Astrocyte (in vitro differentiated cells and primary cell): ENCODE results near the gene PPP1R9A. TPM values are rescaled to one million over a fixed set of nuclear protein-coding genes. Genes with fewer than 3 reads are reported as not detected.

Experiments
- DNase-seq: peaks from one replicate; pipeline ENCODE4 v3.0.0-alpha.2; 2010; ENCODE audit warnings: low read depth
- FAIRE-seq: peaks from 2 replicates; lab custom pipeline; 2011; peaks lifted over from hg19 to GRCh38; lab: Jason Lieb, UNC
- H2AFZ ChIP-seq: 2 replicates; pipeline ENCODE4 v1.6.0; 2012; ENCODE audit warnings: low read depth, low read length, inconsistent platforms
- H3K27ac ChIP-seq: 2 replicates; pipeline ENCODE4 v1.5.1; 2011; ENCODE audit warnings: low read depth, low read length, inconsistent platforms
- H3K27me3 ChIP-seq: 2 replicates; pipeline ENCODE4 v1.6.0; 2011; ENCODE audit warnings: low read length, inconsistent platforms; ENCODE audit not compliant: insufficient read depth
- H3K36me3 ChIP-seq: 2 replicates; pipeline ENCODE4 v1.5.1; 2011; ENCODE audit warnings: low read length, inconsistent platforms; ENCODE audit not compliant: insufficient read depth
- H3K4me1 ChIP-seq: 2 replicates; pipeline ENCODE4 v1.5.1; 2011; ENCODE audit warnings: low read length, inconsistent platforms; ENCODE audit not compliant: insufficient read depth
- H3K4me2 ChIP-seq: 2 replicates; pipeline ENCODE4 v1.6.0; 2012; ENCODE audit warnings: low read length, inconsistent platforms
- H3K4me3 ChIP-seq: 2 replicates; pipeline ENCODE4 v1.5.1; 2011; ENCODE audit warnings: low read depth, mild to moderate bottlenecking, low read length, inconsistent platforms; ENCODE audit not compliant: insufficient read depth
- H3K79me2 ChIP-seq: 2 replicates; pipeline ENCODE4 v1.6.0; 2012; ENCODE audit warnings: mild to moderate bottlenecking, low read length, inconsistent platforms; ENCODE audit not compliant: insufficient read depth
- H3K9ac ChIP-seq: 2 replicates; pipeline ENCODE4 v1.6.0; 2012; ENCODE audit warnings: mild to moderate bottlenecking, low read length, inconsistent platforms
- H3K9me3 ChIP-seq: 2 replicates; pipeline ENCODE4 v1.5.1; 2012; ENCODE audit warnings: low read depth, mild to moderate bottlenecking, low read length, inconsistent platforms; ENCODE audit not compliant: insufficient read depth
- H4K20me1 ChIP-seq: 2 replicates; pipeline ENCODE4 v1.6.0; 2012; ENCODE audit warnings: low read length, inconsistent platforms; ENCODE audit not compliant: insufficient read depth
- H3K27ac Mint-ChIP-seq: one replicate; pipeline ENCODE4 v1.8.0; 2021; ENCODE audit warnings: mild to moderate bottlenecking, mixed read lengths; ENCODE audit not compliant: unreplicated experiment
- H3K27me3 Mint-ChIP-seq: one replicate; pipeline ENCODE4 v1.8.0; 2021; ENCODE audit warnings: low read depth, mixed read lengths; ENCODE audit not compliant: unreplicated experiment
- H3K36me3 Mint-ChIP-seq: one replicate; pipeline ENCODE4 v1.8.0; 2021; ENCODE audit warnings: low read depth, mixed read lengths; ENCODE audit not compliant: unreplicated experiment
- H3K4me1 Mint-ChIP-seq: one replicate; pipeline ENCODE4 v1.8.0; 2021; ENCODE audit warnings: low read depth, mixed read lengths; ENCODE audit not compliant: unreplicated experiment
- H3K4me3 Mint-ChIP-seq: one replicate; pipeline ENCODE4 v1.8.0; 2021; ENCODE audit warnings: mild to moderate bottlenecking, moderate library complexity, mixed read lengths; ENCODE audit not compliant: unreplicated experiment
- H3K9me3 Mint-ChIP-seq: one replicate; pipeline ENCODE4 v1.8.0; 2021; ENCODE audit warnings: mild to moderate bottlenecking, mixed read lengths; ENCODE audit not compliant: unreplicated experiment
- EZH2 ChIP-seq: IDR thresholded peaks from 2 replicates; pipeline ENCODE4 v1.6.1; 2012; ENCODE audit warnings: mild to moderate bottlenecking, low read length, inconsistent platforms; ENCODE audit not compliant: insufficient read depth
- total RNA-seq: library from RNA; stranded (reverse); gene quantifications from 2 replicates; pipeline ENCODE4 v1.2.1, GENCODE V29; 2021
- TF ChIP-seq, protein P1 (sequence below): IDR thresholded peaks from 2 replicates; pipeline ENCODE4 v1.5.1; 2011; ENCODE audit warnings: low read depth, mild to moderate bottlenecking, inconsistent platforms, low read length, moderate library complexity; ENCODE audit not compliant: insufficient read depth

PPP1R9A gene
- total RNA-seq, 1 donor from 2014 or later: 7.5 TPM

DNA sequence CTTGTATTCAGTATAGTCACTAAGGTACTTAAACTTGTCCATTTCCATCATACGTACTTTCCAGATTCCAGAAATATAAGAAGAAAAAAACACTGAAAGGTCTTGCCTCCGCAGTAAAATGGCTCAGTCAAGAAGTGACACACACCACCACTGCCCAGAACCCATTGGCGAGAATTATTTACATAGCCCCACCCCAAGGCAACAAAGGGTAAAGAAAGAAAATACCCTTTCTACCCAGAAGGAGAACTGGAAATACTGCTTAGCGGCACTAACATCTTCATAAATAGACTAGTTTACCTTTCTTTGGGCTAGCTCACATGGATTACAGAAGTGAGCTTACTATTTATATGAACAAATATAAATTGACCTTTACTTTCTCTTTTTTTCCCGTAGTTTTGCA, 194.0 kb downstream of the PPP1R9A start:
- Mint-ChIP-seq H3K36me3 (peaks cover 3% of the 10 kb centered on the region), H3K27me3 (no peaks in the 10 kb centered on the region), H3K4me1 (peaks cover 13% of the 10 kb centered on the region), H3K9me3 (no peaks in the 10 kb centered on the region), H3K27ac (no peak overlapping the region), H3K4me3 (no peak overlapping the region)
- FAIRE-seq (no peak), DNase-seq (no peak)
- H3K27ac ChIP-seq: no peak overlapping the region
- no peak overlapping the region for H3K4me3 ChIP-seq
- H3K4me2 ChIP-seq: no peak overlapping the region
- no peaks in the 10 kb centered on the region for H3K36me3 ChIP-seq
- H4K20me1 ChIP-seq: no peaks in the 10 kb centered on the region
- no peaks in the 10 kb centered on the region for H3K27me3 ChIP-seq
- H3K9me3 ChIP-seq: no peaks in the 10 kb centered on the region
- no peak overlapping the region for H2AFZ ChIP-seq
- no peak for TF ChIP-seq EZH2
- TF ChIP-seq, protein P1, sequence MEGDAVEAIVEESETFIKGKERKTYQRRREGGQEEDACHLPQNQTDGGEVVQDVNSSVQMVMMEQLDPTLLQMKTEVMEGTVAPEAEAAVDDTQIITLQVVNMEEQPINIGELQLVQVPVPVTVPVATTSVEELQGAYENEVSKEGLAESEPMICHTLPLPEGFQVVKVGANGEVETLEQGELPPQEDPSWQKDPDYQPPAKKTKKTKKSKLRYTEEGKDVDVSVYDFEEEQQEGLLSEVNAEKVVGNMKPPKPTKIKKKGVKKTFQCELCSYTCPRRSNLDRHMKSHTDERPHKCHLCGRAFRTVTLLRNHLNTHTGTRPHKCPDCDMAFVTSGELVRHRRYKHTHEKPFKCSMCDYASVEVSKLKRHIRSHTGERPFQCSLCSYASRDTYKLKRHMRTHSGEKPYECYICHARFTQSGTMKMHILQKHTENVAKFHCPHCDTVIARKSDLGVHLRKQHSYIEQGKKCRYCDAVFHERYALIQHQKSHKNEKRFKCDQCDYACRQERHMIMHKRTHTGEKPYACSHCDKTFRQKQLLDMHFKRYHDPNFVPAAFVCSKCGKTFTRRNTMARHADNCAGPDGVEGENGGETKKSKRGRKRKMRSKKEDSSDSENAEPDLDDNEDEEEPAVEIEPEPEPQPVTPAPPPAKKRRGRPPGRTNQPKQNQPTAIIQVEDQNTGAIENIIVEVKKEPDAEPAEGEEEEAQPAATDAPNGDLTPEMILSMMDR: no peak
- H3K4me1 ChIP-seq: no peaks in the 10 kb centered on the region
- H3K9ac ChIP-seq: no peak overlapping the region
- H3K79me2 ChIP-seq: no peaks in the 10 kb centered on the region

DNA sequence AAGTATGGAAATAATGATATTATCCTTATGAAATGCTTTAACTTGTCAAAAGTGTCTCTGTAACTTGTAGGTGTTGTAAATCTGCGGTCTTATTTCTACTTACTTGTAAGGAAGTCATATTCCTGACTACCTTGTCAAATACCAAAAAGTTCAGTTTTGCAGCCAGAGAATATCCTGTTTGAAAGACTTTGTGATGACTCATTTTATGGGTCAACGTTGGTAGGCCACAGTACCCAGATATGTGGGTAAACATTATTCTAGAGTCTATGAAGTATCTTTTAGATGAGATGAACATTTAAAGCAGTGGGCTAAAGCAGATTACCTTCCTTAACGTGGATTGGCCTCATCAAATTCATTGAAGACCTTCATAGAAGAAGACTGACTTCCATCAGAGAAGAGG, 195.3 kb downstream of the PPP1R9A start:
- no peaks in the 10 kb centered on the region for H3K27me3 ChIP-seq
- FAIRE-seq (no peak), DNase-seq (peak; percentile 34)
- no peaks in the 10 kb centered on the region for H3K27me3 Mint-ChIP-seq
- no peak overlapping the region for H3K27ac ChIP-seq
- H3K4me1 Mint-ChIP-seq: peaks cover 13% of the 10 kb centered on the region
- no peak overlapping the region for H3K4me2 ChIP-seq
- TF ChIP-seq, protein P1: no peak
- no peak for TF ChIP-seq EZH2
- no peak overlapping the region for H3K4me3 ChIP-seq
- H4K20me1 ChIP-seq: no peaks in the 10 kb centered on the region
- no peak overlapping the region for H3K27ac Mint-ChIP-seq
- no peaks in the 10 kb centered on the region for H3K4me1 ChIP-seq
- H2AFZ ChIP-seq: no peak overlapping the region
- no peaks in the 10 kb centered on the region for H3K36me3 ChIP-seq
- no peaks in the 10 kb centered on the region for H3K79me2 ChIP-seq
- no peak overlapping the region for H3K4me3 Mint-ChIP-seq
- no peak overlapping the region for H3K9ac ChIP-seq
- H3K9me3 Mint-ChIP-seq: no peaks in the 10 kb centered on the region
- H3K36me3 Mint-ChIP-seq: peaks cover 3% of the 10 kb centered on the region
- no peaks in the 10 kb centered on the region for H3K9me3 ChIP-seq

DNA sequence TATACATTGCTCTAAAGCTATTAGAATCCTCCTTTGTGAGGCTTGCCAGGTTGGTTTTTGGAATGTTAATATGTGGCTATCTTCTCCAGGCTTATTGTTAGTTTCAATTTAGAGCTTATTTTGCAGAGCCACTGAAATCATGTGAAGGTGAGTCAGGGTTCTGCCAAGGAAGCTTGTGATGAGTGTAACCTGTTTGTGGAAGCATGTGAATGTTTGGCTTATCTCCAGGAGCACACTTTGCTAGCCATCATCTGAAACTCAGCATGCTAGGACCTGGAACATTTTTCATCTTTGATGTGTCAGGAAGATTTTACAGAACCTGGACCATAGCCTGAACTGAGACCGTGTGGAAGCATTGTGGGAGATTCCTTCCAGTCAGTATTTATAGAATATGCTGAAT, 197.3 kb downstream of the PPP1R9A start:
- Mint-ChIP-seq H3K27me3 (no peaks in the 10 kb centered on the region), H3K27ac (no peak overlapping the region), H3K9me3 (no peaks in the 10 kb centered on the region), H3K4me3 (no peak overlapping the region), H3K36me3 (peaks cover 3% of the 10 kb centered on the region), H3K4me1 (peaks cover 13% of the 10 kb centered on the region)
- Histone ChIP-seq H3K4me2 (no peak overlapping the region), H3K9ac (no peak overlapping the region), H3K27ac (no peak overlapping the region), H3K36me3 (no peaks in the 10 kb centered on the region), H3K4me3 (no peak overlapping the region), H3K9me3 (no peaks in the 10 kb centered on the region), H4K20me1 (no peaks in the 10 kb centered on the region), H3K4me1 (no peaks in the 10 kb centered on the region), H2AFZ (no peak overlapping the region), H3K27me3 (no peaks in the 10 kb centered on the region), H3K79me2 (no peaks in the 10 kb centered on the region)
- no peak for FAIRE-seq
- peak; percentile 38 for DNase-seq
- TF ChIP-seq, protein P1: no peak
- no peak for TF ChIP-seq EZH2
